ENCODE data around the gene FN1.

Gene FN1

DNA sequence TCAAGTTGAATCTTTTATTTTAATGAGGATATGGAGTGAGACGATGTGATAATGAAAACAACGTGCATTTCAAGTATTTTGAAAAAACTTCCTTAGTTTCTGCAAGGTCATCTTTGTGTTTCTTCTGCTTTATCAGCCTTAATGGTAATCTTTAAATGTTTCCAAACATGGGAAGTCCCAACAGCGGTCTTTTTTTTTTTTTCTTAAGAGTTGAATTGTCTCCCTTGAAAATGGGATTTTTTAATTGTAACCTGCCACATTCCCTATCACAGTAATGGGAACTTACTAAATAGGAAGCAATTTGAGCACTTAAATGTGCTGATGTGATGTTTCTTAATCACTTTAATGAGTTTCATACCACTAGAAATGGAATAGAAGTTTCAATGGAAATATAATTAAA is 78.2 kb downstream of the FN1 start (continued):
- TF ChIP-seq, protein P1, sequence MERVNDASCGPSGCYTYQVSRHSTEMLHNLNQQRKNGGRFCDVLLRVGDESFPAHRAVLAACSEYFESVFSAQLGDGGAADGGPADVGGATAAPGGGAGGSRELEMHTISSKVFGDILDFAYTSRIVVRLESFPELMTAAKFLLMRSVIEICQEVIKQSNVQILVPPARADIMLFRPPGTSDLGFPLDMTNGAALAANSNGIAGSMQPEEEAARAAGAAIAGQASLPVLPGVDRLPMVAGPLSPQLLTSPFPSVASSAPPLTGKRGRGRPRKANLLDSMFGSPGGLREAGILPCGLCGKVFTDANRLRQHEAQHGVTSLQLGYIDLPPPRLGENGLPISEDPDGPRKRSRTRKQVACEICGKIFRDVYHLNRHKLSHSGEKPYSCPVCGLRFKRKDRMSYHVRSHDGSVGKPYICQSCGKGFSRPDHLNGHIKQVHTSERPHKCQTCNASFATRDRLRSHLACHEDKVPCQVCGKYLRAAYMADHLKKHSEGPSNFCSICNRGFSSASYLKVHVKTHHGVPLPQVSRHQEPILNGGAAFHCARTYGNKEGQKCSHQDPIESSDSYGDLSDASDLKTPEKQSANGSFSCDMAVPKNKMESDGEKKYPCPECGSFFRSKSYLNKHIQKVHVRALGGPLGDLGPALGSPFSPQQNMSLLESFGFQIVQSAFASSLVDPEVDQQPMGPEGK (tag by site-specific recombination; IDR thresholded peaks at IDR 0.05): no peak
- TF ChIP-seq, protein P2, sequence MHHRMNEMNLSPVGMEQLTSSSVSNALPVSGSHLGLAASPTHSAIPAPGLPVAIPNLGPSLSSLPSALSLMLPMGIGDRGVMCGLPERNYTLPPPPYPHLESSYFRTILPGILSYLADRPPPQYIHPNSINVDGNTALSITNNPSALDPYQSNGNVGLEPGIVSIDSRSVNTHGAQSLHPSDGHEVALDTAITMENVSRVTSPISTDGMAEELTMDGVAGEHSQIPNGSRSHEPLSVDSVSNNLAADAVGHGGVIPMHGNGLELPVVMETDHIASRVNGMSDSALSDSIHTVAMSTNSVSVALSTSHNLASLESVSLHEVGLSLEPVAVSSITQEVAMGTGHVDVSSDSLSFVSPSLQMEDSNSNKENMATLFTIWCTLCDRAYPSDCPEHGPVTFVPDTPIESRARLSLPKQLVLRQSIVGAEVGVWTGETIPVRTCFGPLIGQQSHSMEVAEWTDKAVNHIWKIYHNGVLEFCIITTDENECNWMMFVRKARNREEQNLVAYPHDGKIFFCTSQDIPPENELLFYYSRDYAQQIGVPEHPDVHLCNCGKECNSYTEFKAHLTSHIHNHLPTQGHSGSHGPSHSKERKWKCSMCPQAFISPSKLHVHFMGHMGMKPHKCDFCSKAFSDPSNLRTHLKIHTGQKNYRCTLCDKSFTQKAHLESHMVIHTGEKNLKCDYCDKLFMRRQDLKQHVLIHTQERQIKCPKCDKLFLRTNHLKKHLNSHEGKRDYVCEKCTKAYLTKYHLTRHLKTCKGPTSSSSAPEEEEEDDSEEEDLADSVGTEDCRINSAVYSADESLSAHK (tag by site-specific recombination; IDR thresholded peaks at IDR 0.05): no peak
- no peak for TF ChIP-seq HOXD13 (CRISPR knock-in tag; IDR thresholded peaks at IDR 0.05; ENCODE audit: borderline replicate concordance)

DNA sequence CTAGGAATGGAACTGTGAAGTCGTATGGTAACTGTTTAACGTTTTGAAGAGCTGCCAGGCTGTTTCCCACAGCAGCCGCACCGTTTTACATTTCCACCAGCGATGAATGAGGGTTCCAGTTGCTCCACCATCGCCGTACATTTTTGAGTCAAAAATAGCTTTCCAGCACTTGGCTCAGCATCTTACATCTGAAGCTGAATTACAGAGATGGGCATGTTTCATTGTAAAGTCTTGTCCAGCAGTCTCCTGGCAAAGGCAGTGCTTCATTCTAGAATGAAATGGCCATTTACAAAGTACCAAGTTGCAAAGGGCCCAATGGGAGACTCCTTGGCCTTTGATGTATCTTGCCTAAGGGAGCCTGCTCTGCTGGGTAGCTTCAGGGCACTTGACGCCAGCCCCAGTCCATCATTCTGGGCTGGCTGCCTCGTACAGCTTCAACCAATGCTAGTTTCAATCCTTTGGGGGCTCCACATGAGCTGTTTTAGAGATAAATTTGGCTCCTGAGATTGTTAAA is 78.9 kb downstream of the FN1 start:
- ChIA-PET CTCF (no interaction called here), POLR2A (no interaction called here)
- Histone ChIP-seq H3K27ac (ENCODE audit: extremely low read depth, low read depth, low read length) (no peak overlapping the region), H3K4me3 (ENCODE audit: low read depth, low read length) (no peak overlapping the region), H3K36me3 (ENCODE audit: control insufficient read depth in 2 of 2, insufficient read depth in 1 of 2, low read length in 2 of 2) (peaks cover 22 to 41% of the 10 kb centered on the region in 2 experiments), H3K4me1 (ENCODE audit: control insufficient read depth, insufficient read depth, low read length) (no peaks in the 10 kb centered on the region), H3K9me3 (ENCODE audit: control insufficient read depth, insufficient read depth, low read depth, low read length) (no peaks in the 10 kb centered on the region)
- no peak for TF ChIP-seq ZNF560 (tag by site-specific recombination; IDR thresholded peaks at IDR 0.05; ENCODE audit: borderline replicate concordance)
- TF ChIP-seq ZNF596 (tag by site-specific recombination; IDR thresholded peaks at IDR 0.05): no peak
- TF ChIP-seq, protein P3, sequence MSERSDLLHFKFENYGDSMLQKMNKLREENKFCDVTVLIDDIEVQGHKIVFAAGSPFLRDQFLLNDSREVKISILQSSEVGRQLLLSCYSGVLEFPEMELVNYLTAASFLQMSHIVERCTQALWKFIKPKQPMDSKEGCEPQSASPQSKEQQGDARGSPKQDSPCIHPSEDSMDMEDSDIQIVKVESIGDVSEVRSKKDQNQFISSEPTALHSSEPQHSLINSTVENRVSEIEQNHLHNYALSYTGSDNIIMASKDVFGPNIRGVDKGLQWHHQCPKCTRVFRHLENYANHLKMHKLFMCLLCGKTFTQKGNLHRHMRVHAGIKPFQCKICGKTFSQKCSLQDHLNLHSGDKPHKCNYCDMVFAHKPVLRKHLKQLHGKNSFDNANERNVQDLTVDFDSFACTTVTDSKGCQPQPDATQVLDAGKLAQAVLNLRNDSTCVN (tag by site-specific recombination; optimal IDR thresholded peaks at IDR 0.05): no peak
- TF ChIP-seq ZNF792 (tag by site-specific recombination; IDR thresholded peaks at IDR 0.05): no peak
- TF ChIP-seq ZNF324 (tag by site-specific recombination; IDR thresholded peaks at IDR 0.05): no peak

- no peaks in the 10 kb centered on the region for H3K9me3 ChIP-seq (ENCODE audit: control insufficient read depth, insufficient read depth, low read depth, low read length)
- TF ChIP-seq ZNF623 (tag by site-specific recombination; IDR thresholded peaks at IDR 0.05) (no peak), SALL2 (tag by site-specific recombination; IDR thresholded peaks at IDR 0.05; ENCODE audit: borderline replicate concordance) (no peak), ZNF174 (tag by site-specific recombination; IDR thresholded peaks at IDR 0.05) (no peak), ZNF19 (tag by site-specific recombination; IDR thresholded peaks at IDR 0.05; ENCODE audit: low read depth) (no peak), OSR2 (tag by site-specific recombination; IDR thresholded peaks at IDR 0.05) (no peak), ZNF76 (tag by site-specific recombination; IDR thresholded peaks at IDR 0.05; ENCODE audit: borderline replicate concordance, low read depth) (no peak), TCF7L2 (IDR thresholded peaks at IDR 0.05; ENCODE audit: borderline replicate concordance, low read depth, low read length) (no peak), ZNF571 (tag by site-specific recombination; IDR thresholded peaks at IDR 0.05) (no peak)
- TF ChIP-seq, protein P4, sequence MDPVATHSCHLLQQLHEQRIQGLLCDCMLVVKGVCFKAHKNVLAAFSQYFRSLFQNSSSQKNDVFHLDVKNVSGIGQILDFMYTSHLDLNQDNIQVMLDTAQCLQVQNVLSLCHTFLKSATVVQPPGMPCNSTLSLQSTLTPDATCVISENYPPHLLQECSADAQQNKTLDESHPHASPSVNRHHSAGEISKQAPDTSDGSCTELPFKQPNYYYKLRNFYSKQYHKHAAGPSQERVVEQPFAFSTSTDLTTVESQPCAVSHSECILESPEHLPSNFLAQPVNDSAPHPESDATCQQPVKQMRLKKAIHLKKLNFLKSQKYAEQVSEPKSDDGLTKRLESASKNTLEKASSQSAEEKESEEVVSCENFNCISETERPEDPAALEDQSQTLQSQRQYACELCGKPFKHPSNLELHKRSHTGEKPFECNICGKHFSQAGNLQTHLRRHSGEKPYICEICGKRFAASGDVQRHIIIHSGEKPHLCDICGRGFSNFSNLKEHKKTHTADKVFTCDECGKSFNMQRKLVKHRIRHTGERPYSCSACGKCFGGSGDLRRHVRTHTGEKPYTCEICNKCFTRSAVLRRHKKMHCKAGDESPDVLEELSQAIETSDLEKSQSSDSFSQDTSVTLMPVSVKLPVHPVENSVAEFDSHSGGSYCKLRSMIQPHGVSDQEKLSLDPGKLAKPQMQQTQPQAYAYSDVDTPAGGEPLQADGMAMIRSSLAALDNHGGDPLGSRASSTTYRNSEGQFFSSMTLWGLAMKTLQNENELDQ (tag by site-specific recombination; IDR thresholded peaks at IDR 0.05; ENCODE audit: low read depth): no peak
- TF ChIP-seq, protein P2 (tag by site-specific recombination; IDR thresholded peaks at IDR 0.05): no peak
- H3K27ac ChIP-seq (ENCODE audit: extremely low read depth, low read depth, low read length): no peak overlapping the region
- H3K36me3 ChIP-seq (ENCODE audit: control insufficient read depth in 2 of 2, insufficient read depth in 1 of 2, low read length in 2 of 2): peaks cover 21 to 41% of the 10 kb centered on the region in 2 experiments
- ChIA-PET POLR2A (no interaction called here), CTCF (no interaction called here)
- no peaks in the 10 kb centered on the region for H3K4me1 ChIP-seq (ENCODE audit: control insufficient read depth, insufficient read depth, low read length)
- H3K4me3 ChIP-seq (ENCODE audit: low read depth, low read length): no peak overlapping the region
These were observed 79.4 kb downstream of the FN1 start for GRCh38 chr2:215356334-215356947.
